Stimulated activated CD8-positive, alpha-beta memory T cell treated with anti-CD3 and anti-CD28 coated beads, Interleukin-15, amount 100 ng/mL, for 48 hours (primary cell): ENCODE measurements around the gene CSF3.
A peak's percentile ranks its signal among the peaks of the same experiment; 100 is the strongest.

ENCODE experiments used
- DNase-seq, 2 donors: peaks; one replicate each; pipeline ENCODE4 v3.0.0-alpha.2; 2020; ENCODE audit warnings: low read depth in 2 of 2

The CSF3 gene

DNA sequence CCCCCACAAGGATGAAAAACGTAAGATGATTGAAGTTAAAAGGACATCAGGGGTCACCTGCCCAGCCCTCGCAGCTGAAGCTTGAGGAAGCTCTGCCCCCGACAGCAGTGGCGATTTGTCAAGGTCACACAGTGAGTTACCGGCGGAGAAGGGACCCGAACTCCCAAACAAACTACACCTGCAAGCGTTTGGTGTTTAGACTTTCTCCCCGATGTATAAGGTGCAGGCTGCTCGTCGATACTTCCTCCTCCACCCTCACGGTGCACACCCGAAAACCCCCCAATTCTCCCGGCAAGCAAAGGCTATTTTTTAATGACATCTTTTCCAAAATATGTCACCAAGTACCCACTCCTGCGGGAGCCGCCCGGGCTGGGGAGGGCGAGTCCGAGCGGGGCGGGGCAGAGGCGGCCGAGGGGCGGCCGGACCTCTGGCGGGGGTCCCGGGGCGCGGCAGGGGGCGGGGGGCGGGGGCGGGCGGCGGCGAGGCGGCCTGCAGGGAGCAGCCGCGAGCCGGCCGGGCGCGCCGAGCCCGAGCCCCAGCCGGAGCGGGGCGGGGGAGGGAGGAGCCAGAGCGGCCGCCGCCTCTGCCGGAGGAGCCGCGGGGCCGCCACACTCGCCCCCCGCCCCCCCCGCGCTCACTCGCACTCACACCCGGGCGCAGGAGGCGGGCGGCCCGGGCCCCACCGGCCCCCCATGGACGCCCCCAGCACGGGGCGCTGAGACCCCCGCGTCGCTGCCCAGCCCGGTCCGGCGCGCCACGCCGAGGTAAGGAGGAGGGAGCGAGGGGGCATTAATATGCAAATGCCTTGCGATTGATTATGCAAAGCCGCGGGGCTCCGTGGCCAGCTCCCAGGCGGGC lies 47.3 kb downstream of the CSF3 start, which contains the start of gene THRA:
THRA (plus strand) TSS at position 637 of the 858 bp plus-strand sequence. CDS start 11,524 bp downstream, outside the sequence.
- peak in 1 of 2 donors; percentile 60 for DNase-seq

DNA sequence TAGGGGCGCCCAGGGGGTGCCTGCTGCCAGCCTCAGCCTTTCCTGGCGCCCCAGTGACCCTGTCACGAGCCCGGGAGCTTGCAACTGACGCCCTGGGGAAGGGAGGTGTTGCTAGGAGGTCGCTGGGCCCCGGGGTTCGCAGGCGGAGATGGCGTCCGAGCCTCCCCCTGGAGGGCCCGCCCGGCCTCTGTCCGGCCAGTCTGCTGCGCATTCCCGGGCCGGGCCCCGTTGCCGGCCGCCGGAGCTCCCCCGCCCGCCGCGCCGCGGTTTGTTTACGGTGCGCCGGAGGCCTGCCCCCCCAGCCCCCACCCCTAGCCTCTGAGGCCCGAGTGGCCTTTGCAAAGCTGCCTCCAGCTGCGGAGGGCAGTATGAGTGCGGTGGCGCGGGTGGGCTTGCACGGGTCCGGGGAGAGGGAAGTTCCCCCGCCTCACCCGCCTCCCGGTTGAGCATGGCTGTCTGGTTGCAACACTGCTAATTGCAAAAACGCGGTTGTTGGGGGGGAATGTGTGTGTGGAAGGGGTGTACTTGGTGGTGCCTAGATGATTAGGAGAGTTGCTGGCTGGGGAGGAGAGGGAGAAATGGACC lies 48.0 kb downstream of the CSF3 start:
- DNase-seq = no peak

DNA sequence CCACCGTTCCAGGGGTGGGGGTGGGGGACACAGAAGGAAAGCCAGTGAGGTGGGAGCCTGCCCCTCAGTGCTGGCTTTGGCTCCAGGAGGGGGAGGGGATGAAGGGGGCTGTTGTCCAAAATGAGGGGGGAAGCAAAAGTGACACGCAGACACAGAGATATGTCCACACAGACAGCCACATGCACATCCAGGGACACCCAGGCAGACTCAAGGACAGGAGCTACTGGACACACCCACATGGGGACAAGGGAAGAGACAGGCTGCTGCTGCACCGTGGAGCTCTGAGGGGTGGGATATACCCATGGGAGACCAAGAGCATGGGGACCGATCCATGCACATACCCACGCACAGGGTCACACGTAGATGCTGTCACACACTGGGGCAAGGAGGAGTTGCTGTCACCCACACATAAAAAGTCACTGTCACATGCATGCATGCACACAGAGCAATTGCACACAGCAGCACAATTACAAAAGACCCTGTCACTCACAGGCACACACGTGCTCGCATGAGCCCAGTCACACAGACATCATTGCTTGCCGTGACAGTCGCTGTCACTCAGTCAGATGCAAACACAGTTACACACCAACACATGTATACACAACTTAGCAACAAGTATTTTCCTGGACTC lies 48.8 kb downstream of the CSF3 start:
- DNase-seq = no peak

DNA sequence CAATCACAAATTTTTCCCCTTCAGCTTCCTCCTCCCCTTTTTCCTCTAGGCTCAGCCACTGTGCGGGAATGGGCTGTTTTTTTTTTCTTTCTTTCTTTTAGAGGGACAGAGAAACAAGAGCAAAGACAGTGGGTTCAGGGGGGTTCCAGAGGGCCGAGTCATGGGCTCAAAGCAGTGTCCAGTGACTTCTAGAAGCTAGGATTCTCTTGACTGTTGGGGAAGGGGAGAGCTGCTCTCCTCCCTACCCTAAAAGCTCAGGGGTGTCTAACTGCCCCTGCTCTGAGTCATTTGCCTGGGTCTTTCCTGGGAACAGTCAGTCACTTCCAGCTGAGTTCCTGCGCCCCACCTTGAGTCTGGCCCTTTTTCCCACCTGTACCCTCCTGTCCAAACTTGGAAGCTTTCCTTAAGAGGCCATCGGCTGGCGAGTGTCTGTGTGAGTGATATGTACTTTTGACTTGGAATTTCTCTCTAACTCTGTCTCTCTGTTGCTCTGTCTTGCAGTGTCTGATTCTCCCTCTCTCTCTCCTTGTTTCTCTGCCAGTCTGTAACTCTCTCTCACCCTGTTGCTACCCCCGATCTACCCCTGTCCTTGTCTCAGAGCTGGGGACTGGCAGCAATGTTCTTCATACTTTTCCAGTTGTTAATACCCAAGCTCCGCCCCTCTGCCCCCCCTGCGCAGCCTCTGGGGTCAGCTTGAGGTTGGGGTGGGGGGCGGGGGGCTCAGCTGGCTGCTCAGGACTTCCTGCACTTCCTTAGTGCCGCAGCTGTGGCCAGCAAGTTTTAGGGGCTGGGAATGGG lies 49.9 kb downstream of the CSF3 start:
- DNase-seq = no peak

DNA sequence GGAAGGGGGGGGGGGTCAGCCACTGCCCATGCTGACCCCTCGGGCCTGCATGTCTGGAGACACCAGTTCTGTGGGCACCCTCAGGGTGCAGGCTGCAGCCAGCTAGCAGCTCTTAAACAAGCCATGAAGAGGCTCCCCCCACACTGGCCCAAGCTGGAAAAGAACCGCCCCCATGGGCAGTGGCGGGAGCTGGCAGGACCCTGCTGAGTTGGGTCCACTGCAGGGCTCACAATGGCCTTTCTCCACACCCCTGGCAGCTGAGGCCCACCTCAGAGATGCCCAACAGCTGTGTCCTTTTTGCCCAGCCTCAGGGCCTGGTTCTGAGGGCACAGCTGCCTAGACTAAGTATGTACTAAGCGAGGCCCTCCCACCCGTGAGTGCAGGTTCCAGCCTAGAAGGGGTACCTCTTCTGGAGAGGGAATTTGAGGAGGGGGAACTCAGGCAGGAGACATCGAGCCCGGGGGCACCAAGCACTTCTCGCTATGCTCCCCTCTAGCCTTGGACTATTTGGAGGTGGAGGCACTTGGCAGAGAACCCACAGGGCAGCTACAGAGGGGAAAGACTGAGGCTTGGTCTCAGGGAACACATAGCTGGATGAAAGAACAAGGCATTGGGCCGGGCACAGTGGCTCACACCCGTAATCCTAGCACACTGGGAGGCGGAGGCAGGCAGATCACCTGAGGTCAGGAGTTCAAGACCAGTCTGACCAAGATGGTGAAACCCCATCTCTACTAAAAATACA lies 50.7 kb downstream of the CSF3 start:
- DNase-seq = no peak
